ENCODE measurements around the gene SMIM1.

The SMIM1 gene

DNA sequence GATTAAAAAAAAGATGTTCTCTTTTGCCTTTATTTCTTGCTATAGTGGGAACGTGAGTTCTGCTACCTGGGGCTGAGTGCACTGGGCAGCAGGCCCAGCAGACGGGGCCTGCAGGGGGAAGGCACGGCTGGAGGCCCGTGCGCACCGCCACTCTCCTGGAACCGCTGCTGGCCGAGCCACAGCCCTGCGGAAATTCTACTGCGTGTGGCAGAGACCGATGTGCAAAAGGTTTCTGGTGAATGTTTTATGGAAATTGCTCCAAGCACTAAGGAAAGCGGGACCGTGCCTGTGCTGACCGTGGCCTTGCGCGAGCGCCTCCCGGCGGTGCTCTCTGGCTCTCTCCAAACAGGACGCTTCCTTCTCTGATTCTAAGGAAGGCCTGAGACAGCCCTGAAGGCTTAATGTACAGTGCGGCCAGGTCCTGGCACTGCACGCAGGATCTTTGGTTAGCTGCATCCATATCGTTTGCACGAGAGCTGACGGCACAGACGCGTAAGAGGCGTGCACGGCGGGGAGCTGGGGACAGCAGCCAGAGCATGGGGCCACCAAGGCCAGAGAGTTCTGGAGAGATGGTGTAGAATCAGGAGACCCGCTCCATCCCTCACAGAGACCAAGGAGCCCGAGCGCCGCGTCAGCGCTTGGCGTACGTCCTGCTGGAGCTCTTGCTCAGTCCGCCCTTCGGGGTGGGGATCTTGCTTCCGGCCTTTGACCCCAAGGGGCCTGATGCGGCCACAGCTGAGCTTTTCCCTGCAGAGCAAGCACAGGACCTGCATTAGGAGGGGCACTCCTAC, 42.4 kb downstream of the SMIM1 start:
- Histone ChIP-seq H3K27me3 (ENCODE audit: control insufficient read depth, insufficient read depth, low read length) (no peaks in the 10 kb centered on the region), H3K9me3 (replicated peaks; ENCODE audit: low read length) (no peaks in the 10 kb centered on the region), H3K4me2 (ENCODE audit: low read length) (no peak overlapping the region), H3K4me3 (ENCODE audit: low read length) (no peak overlapping the region), H3K4me1 (ENCODE audit: control insufficient read depth, insufficient read depth, low read length) (no peaks in the 10 kb centered on the region), H3K9ac (ENCODE audit: low read depth, low read length) (no peak overlapping the region), H3K36me3 (ENCODE audit: insufficient read depth, low read length) (peaks cover 15% of the 10 kb centered on the region)

GRCh38 chr1:3816331-3817137, 44.0 kb downstream of the SMIM1 start:
- Histone ChIP-seq H3K36me3 (ENCODE audit: insufficient read depth, low read length) (peaks cover 26% of the 10 kb centered on the region), H3K4me1 (ENCODE audit: control insufficient read depth, insufficient read depth, low read length) (no peaks in the 10 kb centered on the region)

GRCh38 chr1:3817138-3817740, 44.7 kb downstream of the SMIM1 start:
- H3K36me3 ChIP-seq (ENCODE audit: insufficient read depth, low read length): peaks cover 31% of the 10 kb centered on the region
- no peak overlapping the region for H3K4me2 ChIP-seq (ENCODE audit: low read length)
- no peak overlapping the region for H3K9ac ChIP-seq (ENCODE audit: low read depth, low read length)
- H3K27me3 ChIP-seq (ENCODE audit: control insufficient read depth, insufficient read depth, low read length): no peaks in the 10 kb centered on the region
- H3K9me3 ChIP-seq (replicated peaks; ENCODE audit: low read length): no peaks in the 10 kb centered on the region
- no peaks in the 10 kb centered on the region for H3K4me1 ChIP-seq (ENCODE audit: control insufficient read depth, insufficient read depth, low read length)
- no peak overlapping the region for H3K4me3 ChIP-seq (ENCODE audit: low read length)

More at GRCh38 chr1:3816331-3817137, 44.0 kb downstream of the SMIM1 start:
- H3K27me3 ChIP-seq (ENCODE audit: control insufficient read depth, insufficient read depth, low read length): no peaks in the 10 kb centered on the region
- H3K4me3 ChIP-seq (ENCODE audit: low read length): no peak overlapping the region
- no peaks in the 10 kb centered on the region for H3K9me3 ChIP-seq (replicated peaks; ENCODE audit: low read length)
- H3K4me2 ChIP-seq (ENCODE audit: low read length): no peak overlapping the region
- no peak overlapping the region for H3K9ac ChIP-seq (ENCODE audit: low read depth, low read length)

DNA sequence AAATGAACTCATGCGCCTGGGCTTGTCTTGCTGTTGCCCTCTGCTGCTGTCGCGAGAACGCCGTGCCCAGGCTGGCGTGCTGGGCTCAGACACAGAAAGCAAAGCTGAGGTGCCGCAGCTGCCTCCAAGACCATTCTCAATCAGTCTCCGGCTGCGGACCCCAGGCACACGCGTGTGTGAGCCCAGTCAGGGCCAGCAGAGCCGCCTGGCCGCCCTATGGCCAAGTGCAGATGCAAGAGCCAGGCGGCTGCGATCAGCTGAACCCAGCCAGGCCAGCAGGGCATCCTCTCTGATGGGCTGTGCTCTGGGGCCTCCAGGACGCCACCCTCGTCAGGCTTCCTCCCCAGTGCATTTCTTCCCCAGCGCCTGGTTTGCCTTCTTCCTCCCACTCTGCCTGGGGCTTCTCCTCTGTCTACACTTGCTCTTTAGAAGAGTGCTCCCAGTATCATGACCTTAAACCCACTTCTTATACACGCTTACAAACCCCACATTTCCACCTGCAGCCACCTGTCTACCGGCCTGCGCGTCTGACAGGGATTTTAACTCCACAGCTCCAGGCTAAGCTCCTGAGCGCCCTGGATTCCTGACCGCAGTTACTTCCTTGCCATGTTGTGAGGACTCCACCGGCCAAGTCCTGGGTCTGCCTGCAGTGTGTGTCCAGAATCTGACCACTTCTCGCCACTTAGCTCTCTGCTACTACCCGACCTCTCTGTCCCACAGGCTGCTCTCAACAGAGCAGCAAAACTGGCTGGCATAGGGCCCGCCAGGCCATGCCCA, 45.5 kb downstream of the SMIM1 start:
- no peak overlapping the region for H3K9ac ChIP-seq (ENCODE audit: low read depth, low read length)
- H3K4me1 ChIP-seq (ENCODE audit: control insufficient read depth, insufficient read depth, low read length): no peaks in the 10 kb centered on the region
- H3K4me2 ChIP-seq (ENCODE audit: low read length): no peak overlapping the region
- no peaks in the 10 kb centered on the region for H3K27me3 ChIP-seq (ENCODE audit: control insufficient read depth, insufficient read depth, low read length)
- H3K9me3 ChIP-seq (replicated peaks; ENCODE audit: low read length): no peaks in the 10 kb centered on the region
- peaks cover 39% of the 10 kb centered on the region for H3K36me3 ChIP-seq (ENCODE audit: insufficient read depth, low read length)
- no peak overlapping the region for H3K4me3 ChIP-seq (ENCODE audit: low read length)

DNA sequence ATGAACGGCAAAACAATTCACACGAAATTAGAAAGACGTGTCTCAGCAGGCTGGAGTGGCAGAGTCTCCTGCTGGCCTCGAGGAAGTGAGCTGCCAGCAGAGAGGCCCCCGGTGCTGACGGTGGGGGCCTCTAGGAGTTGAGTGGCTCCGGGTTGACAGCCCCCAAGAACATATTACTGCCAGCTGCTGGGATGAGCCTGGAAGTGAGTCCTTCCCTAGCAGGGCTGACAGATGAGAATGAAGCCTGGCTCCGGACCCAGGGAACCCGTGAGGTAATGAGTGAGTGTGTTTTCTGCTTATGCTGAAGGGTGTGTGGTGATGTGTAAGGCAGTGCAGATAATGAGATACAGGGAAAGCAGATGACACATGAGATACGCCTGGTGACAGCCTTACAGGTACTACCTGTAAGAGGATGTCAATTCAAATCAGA, 47.2 kb downstream of the SMIM1 start:
- no peaks in the 10 kb centered on the region for H3K4me1 ChIP-seq (ENCODE audit: control insufficient read depth, insufficient read depth, low read length)
- H3K27me3 ChIP-seq (ENCODE audit: control insufficient read depth, insufficient read depth, low read length): no peaks in the 10 kb centered on the region
- H3K4me2 ChIP-seq (ENCODE audit: low read length): no peak overlapping the region
- H3K9me3 ChIP-seq (replicated peaks; ENCODE audit: low read length): no peaks in the 10 kb centered on the region
- no peak overlapping the region for H3K4me3 ChIP-seq (ENCODE audit: low read length)
- peaks cover 44% of the 10 kb centered on the region for H3K36me3 ChIP-seq (ENCODE audit: insufficient read depth, low read length)
- H3K9ac ChIP-seq (ENCODE audit: low read depth, low read length): no peak overlapping the region

- no peak overlapping the region for H3K4me2 ChIP-seq (ENCODE audit: low read length)
- no peak overlapping the region for H3K4me3 ChIP-seq (ENCODE audit: low read length)
- no peaks in the 10 kb centered on the region for H3K27me3 ChIP-seq (ENCODE audit: control insufficient read depth, insufficient read depth, low read length)
- no peaks in the 10 kb centered on the region for H3K4me1 ChIP-seq (ENCODE audit: control insufficient read depth, insufficient read depth, low read length)
- peaks cover 40% of the 10 kb centered on the region for H3K36me3 ChIP-seq (ENCODE audit: insufficient read depth, low read length)
- no peaks in the 10 kb centered on the region for H3K9me3 ChIP-seq (replicated peaks; ENCODE audit: low read length)
- H3K9ac ChIP-seq (ENCODE audit: low read depth, low read length): no peak overlapping the region
Measured at GRCh38 chr1:3820316-3820715, 47.8 kb downstream of the SMIM1 start.

DNA sequence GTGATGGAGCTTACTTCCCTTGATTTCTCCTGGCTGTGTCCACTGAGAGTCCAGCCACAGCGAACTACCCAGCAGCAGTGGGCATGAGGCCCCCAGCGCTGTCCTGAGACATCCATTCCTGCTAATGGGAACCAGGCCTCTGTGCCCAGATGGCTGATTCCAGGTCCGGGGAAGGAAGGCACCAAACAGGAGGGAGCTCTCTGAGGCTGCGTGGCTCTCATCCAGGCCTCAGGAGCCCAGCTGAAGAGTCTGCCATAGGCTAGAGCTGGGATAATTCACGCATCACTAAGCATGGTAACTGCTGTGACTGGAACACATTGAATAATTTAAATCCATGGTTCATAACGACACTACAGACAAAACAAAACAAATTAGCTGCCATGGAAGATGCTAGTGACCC, 48.5 kb downstream of the SMIM1 start:
- H3K4me2 ChIP-seq (ENCODE audit: low read length): no peak overlapping the region
- no peaks in the 10 kb centered on the region for H3K27me3 ChIP-seq (ENCODE audit: control insufficient read depth, insufficient read depth, low read length)
- no peaks in the 10 kb centered on the region for H3K4me1 ChIP-seq (ENCODE audit: control insufficient read depth, insufficient read depth, low read length)
- no peak overlapping the region for H3K9ac ChIP-seq (ENCODE audit: low read depth, low read length)
- no peaks in the 10 kb centered on the region for H3K9me3 ChIP-seq (replicated peaks; ENCODE audit: low read length)
- H3K36me3 ChIP-seq (ENCODE audit: insufficient read depth, low read length): peaks cover 47% of the 10 kb centered on the region
- no peak overlapping the region for H3K4me3 ChIP-seq (ENCODE audit: low read length)

DNA sequence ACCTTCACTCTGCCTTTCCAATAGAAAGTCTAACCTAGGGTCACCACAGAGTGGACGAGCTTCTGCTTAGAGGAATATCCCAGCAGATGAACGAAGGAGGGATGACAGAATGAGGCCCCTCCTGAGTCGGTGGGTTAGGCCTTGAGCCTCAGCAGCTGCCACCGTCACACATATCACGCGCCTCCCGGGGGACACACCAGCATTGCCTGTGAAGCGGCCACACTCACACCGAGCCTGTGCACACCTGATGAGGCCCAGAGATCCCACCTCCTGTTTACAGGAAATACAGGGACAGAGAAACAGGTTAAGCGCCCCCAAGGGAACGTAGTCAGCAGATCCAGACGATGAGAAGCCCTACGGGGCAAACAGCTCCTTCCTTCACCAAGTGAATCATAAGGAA, 48.9 kb downstream of the SMIM1 start:
- Histone ChIP-seq H3K9me3 (replicated peaks; ENCODE audit: low read length) (no peaks in the 10 kb centered on the region), H3K27me3 (ENCODE audit: control insufficient read depth, insufficient read depth, low read length) (no peaks in the 10 kb centered on the region), H3K4me1 (ENCODE audit: control insufficient read depth, insufficient read depth, low read length) (no peaks in the 10 kb centered on the region), H3K9ac (ENCODE audit: low read depth, low read length) (no peak overlapping the region), H3K4me2 (ENCODE audit: low read length) (no peak overlapping the region), H3K36me3 (ENCODE audit: insufficient read depth, low read length) (peaks cover 45% of the 10 kb centered on the region), H3K4me3 (ENCODE audit: low read length) (no peak overlapping the region)

GRCh38 chr1:3821908-3822307, 49.4 kb downstream of the SMIM1 start:
- no peaks in the 10 kb centered on the region for H3K9me3 ChIP-seq (replicated peaks; ENCODE audit: low read length)
- H3K36me3 ChIP-seq (ENCODE audit: insufficient read depth, low read length): peaks cover 42% of the 10 kb centered on the region
- no peak overlapping the region for H3K4me2 ChIP-seq (ENCODE audit: low read length)
- H3K4me3 ChIP-seq (ENCODE audit: low read length): no peak overlapping the region
- H3K9ac ChIP-seq (ENCODE audit: low read depth, low read length): no peak overlapping the region
- H3K4me1 ChIP-seq (ENCODE audit: control insufficient read depth, insufficient read depth, low read length): no peaks in the 10 kb centered on the region
- no peaks in the 10 kb centered on the region for H3K27me3 ChIP-seq (ENCODE audit: control insufficient read depth, insufficient read depth, low read length)

DNA sequence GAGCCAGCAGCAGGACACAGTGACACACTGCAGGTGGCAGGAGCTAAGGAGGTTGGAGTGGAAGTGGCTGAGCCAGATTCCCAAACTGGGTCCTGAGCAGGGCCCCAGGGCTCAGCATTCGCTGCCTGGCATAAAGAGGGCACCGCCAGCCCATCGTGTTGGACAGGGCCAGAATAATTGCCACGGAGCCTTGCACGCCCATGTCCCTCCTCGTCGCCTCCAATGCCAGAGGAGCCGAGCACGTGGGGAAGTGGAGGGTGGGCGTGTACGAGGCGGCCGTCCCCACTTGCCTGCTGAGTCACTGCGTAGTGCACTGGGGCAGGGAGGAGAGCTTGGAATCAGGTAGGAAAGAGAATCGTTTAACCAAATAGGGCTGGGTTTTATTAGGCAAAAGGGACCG, 49.9 kb downstream of the SMIM1 start:
- Histone ChIP-seq H3K4me2 (ENCODE audit: low read length) (no peak overlapping the region), H3K36me3 (ENCODE audit: insufficient read depth, low read length) (peaks cover 44% of the 10 kb centered on the region), H3K4me3 (ENCODE audit: low read length) (no peak overlapping the region), H3K4me1 (ENCODE audit: control insufficient read depth, insufficient read depth, low read length) (no peaks in the 10 kb centered on the region), H3K9ac (ENCODE audit: low read depth, low read length) (no peak overlapping the region), H3K9me3 (replicated peaks; ENCODE audit: low read length) (no peaks in the 10 kb centered on the region), H3K27me3 (ENCODE audit: control insufficient read depth, insufficient read depth, low read length) (no peaks in the 10 kb centered on the region)

DNA sequence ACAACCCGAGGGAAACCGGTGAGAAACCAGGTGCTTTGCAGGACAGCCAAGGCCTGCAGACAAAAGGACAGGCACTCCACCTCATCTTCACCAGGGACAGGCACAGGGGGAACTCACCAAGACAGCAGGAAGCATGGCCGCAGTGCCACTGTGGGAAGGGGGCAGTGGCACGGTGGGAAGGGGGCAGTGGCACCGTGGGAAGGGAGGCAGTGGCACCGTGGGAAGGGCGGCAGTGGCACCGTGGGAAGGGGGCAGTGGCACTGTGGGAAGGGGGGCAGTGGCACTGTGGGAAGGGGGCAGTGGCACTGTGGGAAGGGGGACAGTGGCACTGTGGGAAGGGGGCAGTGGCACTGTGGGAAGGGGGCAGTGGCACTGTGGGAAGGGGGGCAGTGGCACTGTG, 52.1 kb downstream of the SMIM1 start:
- H3K4me3 ChIP-seq (ENCODE audit: low read length): no peak overlapping the region
- H3K27me3 ChIP-seq (ENCODE audit: control insufficient read depth, insufficient read depth, low read length): no peaks in the 10 kb centered on the region
- no peaks in the 10 kb centered on the region for H3K9me3 ChIP-seq (replicated peaks; ENCODE audit: low read length)
- H3K36me3 ChIP-seq (ENCODE audit: insufficient read depth, low read length): peaks cover 65% of the 10 kb centered on the region
- H3K4me1 ChIP-seq (ENCODE audit: control insufficient read depth, insufficient read depth, low read length): no peaks in the 10 kb centered on the region
- H3K4me2 ChIP-seq (ENCODE audit: low read length): no peak overlapping the region
- no peak overlapping the region for H3K9ac ChIP-seq (ENCODE audit: low read depth, low read length)

Measured in skeletal muscle satellite cell (primary cell).